H1 (cell line): ENCODE measurements around the gene FAH. TPM values are rescaled to one million over a fixed set of nuclear protein-coding genes. Genes with fewer than 3 reads are reported as not detected.

Source experiments
- CTCF ChIA-PET: fragments of 300-600 bp; sonication (Branson Sonifier 250); formaldehyde crosslinking; loops from one replicate; lab custom pipeline; 2021; ENCODE audit not compliant: partially characterized antibody; lab: Charles Lee
- POLR2A ChIA-PET: fragments of 300-600 bp; sonication (Branson Sonifier 250); formaldehyde crosslinking; loops from one replicate; lab custom pipeline; 2021; ENCODE audit warnings: inconsistent platforms; ENCODE audit not compliant: partially characterized antibody; lab: Charles Lee
- DNase-seq, 2 experiments: peaks; one replicate each; pipeline versions ENCODE4 v3.0.0 to v3.0.0-alpha.2; 2010 to 2022; ENCODE audit warnings: low spot score in 2 of 2, low read depth in 1 of 2, mixed read lengths in 1 of 2
- FAIRE-seq: peaks from 2 replicates; lab custom pipeline; 2011; peaks lifted over from hg19 to GRCh38; lab: Jason Lieb, UNC
- H2AFZ ChIP-seq: 2 replicates; pipeline ENCODE4 v1.8.1; 2012; ENCODE audit warnings: low read length, inconsistent platforms
- H2AK5ac ChIP-seq: 2 replicates; pipeline ENCODE4 v1.6.1; 2013; ENCODE audit warnings: low read depth, low read length
- H2BK120ac ChIP-seq: replicated peaks from 2 replicates; pipeline ENCODE3; 2013; ENCODE audit warnings: low read depth, low read length, inconsistent platforms
- H2BK12ac ChIP-seq: 2 replicates; pipeline ENCODE4 v1.6.1; 2013; ENCODE audit warnings: low read depth, low read length
- H2BK15ac ChIP-seq: 2 replicates; pipeline ENCODE4 v1.6.1; 2013; ENCODE audit warnings: low read length
- H2BK20ac ChIP-seq: 2 replicates; pipeline ENCODE4 v1.6.1; 2013; ENCODE audit warnings: low read length
- H2BK5ac ChIP-seq: 2 replicates; pipeline ENCODE4 v1.6.1; 2013; ENCODE audit warnings: low read depth, low read length
- H3K14ac ChIP-seq: 2 replicates; pipeline ENCODE4 v1.6.1; 2013; ENCODE audit warnings: inconsistent platforms; ENCODE audit not compliant: insufficient read length
- H3K18ac ChIP-seq: 2 replicates; pipeline ENCODE4 v1.6.1; 2013; ENCODE audit warnings: low read length; ENCODE audit errors: extremely low read depth
- H3K23ac ChIP-seq: 2 replicates; pipeline ENCODE4 v1.6.1; 2013; ENCODE audit warnings: inconsistent platforms; ENCODE audit not compliant: insufficient read length
- H3K23me2 ChIP-seq: 2 replicates; pipeline ENCODE4 v1.6.1; 2013; ENCODE audit warnings: low read depth, low read length
- H3K27ac ChIP-seq: 2 replicates; pipeline ENCODE4 v1.6.1; 2011; ENCODE audit warnings: low read depth, low read length, inconsistent platforms
- H3K27me3 ChIP-seq, 4 experiments: replicated peaks in 1 of 4; 1 replicate in 1 of 4; 2 replicates in 3 of 4; pipeline versions ENCODE4 v1.6.1 to v1.8.1; 2011 to 2013; ENCODE audit warnings: low read length in 3 of 4, mild to moderate bottlenecking in 3 of 4, inconsistent platforms in 2 of 4, mixed read lengths in 2 of 4, moderate library complexity in 1 of 4; ENCODE audit not compliant: control insufficient read depth in 3 of 4, insufficient read depth in 3 of 4; ENCODE audit errors: extremely low read depth in 1 of 4
- H3K36me3 ChIP-seq, 4 experiments: 2 replicates each; pipeline versions ENCODE4 v1.6.1 to v1.8.1; 2011 to 2013; ENCODE audit warnings: mild to moderate bottlenecking in 4 of 4, low read length in 3 of 4, moderate library complexity in 2 of 4, control low read depth in 1 of 4, inconsistent platforms in 1 of 4; ENCODE audit not compliant: insufficient read depth in 4 of 4, control insufficient read depth in 2 of 4
- H3K4ac ChIP-seq: replicated peaks from 2 replicates; pipeline ENCODE3; 2013; ENCODE audit warnings: low read length, low read depth, mixed read lengths, inconsistent platforms; ENCODE audit not compliant: insufficient read length
- H3K4me1 ChIP-seq, 4 experiments: replicated peaks in 1 of 4; 1 replicate in 1 of 4; 2 replicates in 3 of 4; pipeline versions ENCODE4 v1.6.1 to v1.8.1; 2011 to 2013; ENCODE audit warnings: low read length in 3 of 4, inconsistent platforms in 2 of 4, mixed read lengths in 1 of 4; ENCODE audit not compliant: insufficient read depth in 4 of 4, control insufficient read depth in 3 of 4
- H3K4me2 ChIP-seq, 2 experiments: 2 replicates each; pipeline versions ENCODE4 v1.6.1 to v1.8.1; 2011 to 2013; ENCODE audit warnings: low read depth in 2 of 2, low read length in 2 of 2, control low read depth in 1 of 2, inconsistent platforms in 1 of 2, mild to moderate bottlenecking in 1 of 2; ENCODE audit not compliant: insufficient read depth in 1 of 2
- H3K4me3 ChIP-seq, 4 experiments: fragments of 200-600, 300-600 bp in 1 of 4; sonication (generic), shearing (Covaris generic), sonication (Bioruptor Twin) in 1 of 4; 2 replicates each; pipeline versions ENCODE4 v1.5.1 to v1.8.1; 2011 to 2016; ENCODE audit warnings: low read length in 4 of 4, low read depth in 3 of 4, control low read depth in 2 of 4, inconsistent platforms in 2 of 4, mild to moderate bottlenecking in 2 of 4, mixed read lengths in 1 of 4, moderate library complexity in 1 of 4; ENCODE audit not compliant: insufficient read depth in 2 of 4; ENCODE audit errors: extremely low read depth in 1 of 4
- H3K56ac ChIP-seq: replicated peaks from 2 replicates; pipeline ENCODE3; 2013; ENCODE audit warnings: low read depth, mild to moderate bottlenecking, mixed read lengths, low read length, inconsistent platforms; ENCODE audit not compliant: insufficient read length
- H3K79me1 ChIP-seq: 2 replicates; pipeline ENCODE4 v1.6.1; 2013; ENCODE audit warnings: low read depth, low read length, control low read depth
- H3K79me2 ChIP-seq, 2 experiments: 2 replicates each; pipeline versions ENCODE4 v1.6.1 to v1.8.1; 2012 to 2013; ENCODE audit warnings: low read length in 2 of 2, mild to moderate bottlenecking in 2 of 2, inconsistent platforms in 1 of 2; ENCODE audit not compliant: insufficient read depth in 2 of 2, control insufficient read depth in 1 of 2
- H3K9ac ChIP-seq, 4 experiments: replicated peaks in 1 of 4; 1 replicate in 1 of 4; 2 replicates in 3 of 4; pipeline versions ENCODE4 v1.6.1 to v1.8.1; 2011 to 2013; ENCODE audit warnings: low read depth in 3 of 4, low read length in 3 of 4, control low read depth in 2 of 4, mild to moderate bottlenecking in 2 of 4, moderate library complexity in 2 of 4, inconsistent platforms in 1 of 4; ENCODE audit errors: extremely low read depth in 1 of 4
- H3K9me3 ChIP-seq, 2 experiments: 2 replicates each; pipeline versions ENCODE4 v1.6.1 to v1.8.1; 2012 to 2013; ENCODE audit warnings: mild to moderate bottlenecking in 2 of 2, moderate library complexity in 2 of 2, control low read depth in 1 of 2, inconsistent platforms in 1 of 2, low read depth in 1 of 2, low read length in 1 of 2, mixed read lengths in 1 of 2; ENCODE audit not compliant: insufficient read depth in 2 of 2
- H4K20me1 ChIP-seq, 2 experiments: replicated peaks in 1 of 2; 2 replicates each; pipeline versions ENCODE3 to v1.8.1; 2011 to 2013; ENCODE audit warnings: inconsistent platforms in 2 of 2, low read length in 2 of 2, mild to moderate bottlenecking in 1 of 2; ENCODE audit not compliant: insufficient read depth in 2 of 2, control insufficient read depth in 1 of 2
- H4K5ac ChIP-seq: 2 replicates; pipeline ENCODE4 v1.6.1; 2013; ENCODE audit warnings: low read length, low read depth, mixed read lengths, inconsistent platforms; ENCODE audit not compliant: insufficient read length
- H4K8ac ChIP-seq: 2 replicates; pipeline ENCODE4 v1.8.0; 2013; ENCODE audit warnings: mild to moderate bottlenecking, moderate library complexity, low read length, inconsistent platforms; ENCODE audit not compliant: insufficient read depth; ENCODE audit errors: extremely low read depth
- H4K91ac ChIP-seq: replicated peaks from 2 replicates; pipeline ENCODE3; 2013; ENCODE audit warnings: low read length, mixed read lengths, inconsistent platforms; ENCODE audit not compliant: insufficient read length
- CREB1 ChIP-seq: IDR thresholded peaks from 2 replicates; pipeline ENCODE4 v1.6.1; 2012; ENCODE audit warnings: inconsistent platforms
- CTBP2 ChIP-seq: IDR thresholded peaks from 2 replicates; pipeline ENCODE4 v1.7.0; 2011; ENCODE audit warnings: borderline replicate concordance, mild to moderate bottlenecking, moderate library complexity, mixed read lengths, low read length; ENCODE audit not compliant: insufficient read depth, insufficient read length
- FOSL1 ChIP-seq: IDR thresholded peaks from 2 replicates; pipeline ENCODE4 v1.6.1; 2011; ENCODE audit warnings: mild to moderate bottlenecking, low read depth, low read length, moderate library complexity; ENCODE audit not compliant: insufficient read depth
- GTF2F1 ChIP-seq: IDR thresholded peaks from 2 replicates; pipeline ENCODE4 v1.6.1; 2012; ENCODE audit warnings: low read depth, low read length, improper control_type of control experiment, borderline replicate concordance
- NANOG ChIP-seq: IDR thresholded peaks from 2 replicates; pipeline ENCODE4 v1.6.1; 2011; ENCODE audit warnings: low read length, low read depth, mild to moderate bottlenecking, inconsistent platforms; ENCODE audit not compliant: insufficient read depth, poor library complexity, severe bottlenecking
- SIN3A ChIP-seq, 2 experiments: IDR thresholded peaks in 1 of 2; conservative IDR thresholded peaks in 1 of 2; 2 replicates each; pipeline ENCODE4 v1.6.1; 2011 to 2012; ENCODE audit warnings: low read length in 2 of 2, improper control_type of control experiment in 1 of 2, low read depth in 1 of 2, mild to moderate bottlenecking in 1 of 2
- SIX5 ChIP-seq: IDR thresholded peaks from 2 replicates; pipeline ENCODE4 v1.6.1; 2011; ENCODE audit warnings: mild to moderate bottlenecking, low read depth, low read length
- SP2 ChIP-seq: IDR thresholded peaks from 2 replicates; pipeline ENCODE4 v1.6.1; 2012; ENCODE audit warnings: mild to moderate bottlenecking, low read length, inconsistent platforms
- SP4 ChIP-seq: IDR thresholded peaks from 2 replicates; pipeline ENCODE4 v1.6.1; 2012; ENCODE audit warnings: low read length, inconsistent platforms
- TAF1 ChIP-seq: IDR thresholded peaks from 2 replicates; pipeline ENCODE4 v1.6.1; 2011; ENCODE audit warnings: mild to moderate bottlenecking, low read depth, low read length
- TEAD4 ChIP-seq: IDR thresholded peaks from 2 replicates; pipeline ENCODE4 v1.6.1; 2012; ENCODE audit warnings: low read depth, low read length, inconsistent platforms, mixed read lengths
- USF2 ChIP-seq: IDR thresholded peaks from 2 replicates; pipeline ENCODE4 v1.6.1; 2011; ENCODE audit warnings: low read length, improper control_type of control experiment
- WGBS, 2 experiments: shearing (Covaris generic) in 1 of 2; methylation state at CpG; one replicate each; pipeline versions ENCODE4 v1.1.6 to v1.1.7; 2013 to 2015; ENCODE audit warnings: low lambda C conversion rate in 2 of 2, mixed read lengths in 2 of 2, inconsistent platforms in 1 of 2, low coverage in 1 of 2, missing lambda C conversion rate in 1 of 2; ENCODE audit not compliant: insufficient replicate concordance in 2 of 2, insufficient coverage in 1 of 2, insufficient read length in 1 of 2; ENCODE audit errors: extremely low coverage in 1 of 2, missing lambda C conversion rate in 1 of 2; 5-methylcytosine and 5-hydroxymethylcytosine counted together
- polyA plus RNA-seq, 7 experiments: library from polyadenylated mRNA; depleted of rRNA in 3 of 7; stranded (reverse) in 5 of 7; unstranded in 2 of 7; fragments of >200 nt in 5 of 7; fragments of 200-250 nt in 2 of 7; gene quantifications; 1 replicate in 5 of 7; 2 replicates in 1 of 7; 4 replicates in 1 of 7; pipeline versions ENCODE4 v1.2.1 to v1.2.3, GENCODE V29; 2011 to 2013; ENCODE audit warnings: missing spikeins in 2 of 7, mixed read lengths in 2 of 7
- total RNA-seq: library from RNA; stranded (reverse); fragmentation: NEBNext Ultra II Directional; extraction: Animal tissue kit (Norgen Biotek cat#: 25700); gene quantifications from 2 replicates; pipeline ENCODE4 v1.2.1, GENCODE V29; 2021
- TF ChIP-seq, protein P1 (sequence below): IDR thresholded peaks from 2 replicates; pipeline ENCODE4 v1.6.1; 2011; ENCODE audit warnings: low read depth, mild to moderate bottlenecking, low read length; ENCODE audit not compliant: insufficient read depth

The FAH gene
- total and polyA plus RNA-seq, 2 of the 8 experiments (the other 6 are each of a cell fraction or from before 2014, with no cell fraction given): 20.0 to 21.7 TPM

DNA sequence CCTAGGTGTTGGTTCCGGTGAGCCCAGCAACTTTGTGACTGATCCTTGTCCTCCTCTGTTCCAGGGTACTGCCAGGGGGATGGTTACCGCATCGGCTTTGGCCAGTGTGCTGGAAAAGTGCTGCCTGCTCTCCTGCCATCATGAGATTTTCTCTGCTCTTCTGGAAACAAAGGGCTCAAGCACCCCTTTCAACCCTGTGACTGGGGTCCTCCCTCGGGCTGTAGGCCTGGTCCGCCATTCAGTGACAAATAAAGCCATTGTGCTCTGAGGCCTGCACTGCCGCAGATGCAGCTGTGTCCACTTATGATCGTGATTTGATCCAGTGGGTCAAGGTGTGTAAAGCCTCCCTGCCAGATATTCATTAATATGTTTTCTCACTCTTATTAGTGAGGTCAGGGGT lies 33.3 kb downstream of the FAH start:
- DNase-seq (no peak), FAIRE-seq (no peak)
- no peak overlapping the region for H2BK15ac ChIP-seq
- no peaks in the 10 kb centered on the region for H3K27me3 ChIP-seq
- H2BK5ac ChIP-seq: no peak overlapping the region
- no peak overlapping the region for H3K4ac ChIP-seq
- H4K91ac ChIP-seq: no peak overlapping the region
- no peak overlapping the region for H3K56ac ChIP-seq
- no peaks in the 10 kb centered on the region for H3K9me3 ChIP-seq
- no peak overlapping the region for H3K27ac ChIP-seq
- no peak overlapping the region for H3K14ac ChIP-seq
- CTCF ChIA-PET: no interaction called here
- H3K79me2 ChIP-seq: no peaks in the 10 kb centered on the region
- no peak overlapping the region for H4K8ac ChIP-seq
- H3K23ac ChIP-seq: no peak overlapping the region
- no peak overlapping the region for H2BK120ac ChIP-seq
- H2AK5ac ChIP-seq: no peak overlapping the region
- WGBS, 2 experiments: 96% methylated on average over 7 of the region's 7 CpGs; no CpG with 5 or more reads in 1 of the 2 experiments
- no peaks in the 10 kb centered on the region for H3K79me1 ChIP-seq
- H3K23me2 ChIP-seq: no peaks in the 10 kb centered on the region
- H4K20me1 ChIP-seq: no peaks in the 10 kb centered on the region
- no peak overlapping the region for H2BK12ac ChIP-seq
- H4K5ac ChIP-seq: no peak overlapping the region
- H2BK20ac ChIP-seq: no peak overlapping the region
- H3K18ac ChIP-seq: no peak overlapping the region
- no peak overlapping the region for H3K9ac ChIP-seq
- H3K4me3 ChIP-seq: no peak overlapping the region
- POLR2A ChIA-PET: no interaction called here
- H3K36me3 ChIP-seq: peaks cover 0 to 7% (median 2%) of the 10 kb centered on the region in 4 experiments; a peak in 3 of 8 replicates
- no peak overlapping the region for H3K4me2 ChIP-seq
- no peaks in the 10 kb centered on the region for H3K4me1 ChIP-seq
- no peak overlapping the region for H2AFZ ChIP-seq
- no peak for TF ChIP-seq NANOG
- TF ChIP-seq FOSL1: no peak
- no peak for TF ChIP-seq SP4
- no peak for TF ChIP-seq SP2
- no peak for TF ChIP-seq GTF2F1
- no peak for TF ChIP-seq SIX5
- no peak for TF ChIP-seq SIN3A (conservative IDR thresholded peaks at IDR 0.05 in 1 of 2, IDR thresholded peaks at IDR 0.05 in 1 of 2; ENCODE audit: low read depth in 1 of 2, low read length in 2 of 2)
- no peak for TF ChIP-seq CTBP2
- TF ChIP-seq, protein P1, sequence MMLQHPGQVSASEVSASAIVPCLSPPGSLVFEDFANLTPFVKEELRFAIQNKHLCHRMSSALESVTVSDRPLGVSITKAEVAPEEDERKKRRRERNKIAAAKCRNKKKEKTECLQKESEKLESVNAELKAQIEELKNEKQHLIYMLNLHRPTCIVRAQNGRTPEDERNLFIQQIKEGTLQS: no peak
- TF ChIP-seq CREB1: no peak
- TF ChIP-seq USF2: no peak
- TF ChIP-seq TAF1: no peak
- TF ChIP-seq TEAD4: no peak
